GM18858 (cell line): ENCODE measurements around the gene ADRA2C.

Source experiments
- ATAC-seq: cut with Tn5 transposase; IDR thresholded peaks from one replicate; pipeline ENCODE4 v1.9.1; 2021; ENCODE audit not compliant: unreplicated experiment

The ADRA2C gene

DNA sequence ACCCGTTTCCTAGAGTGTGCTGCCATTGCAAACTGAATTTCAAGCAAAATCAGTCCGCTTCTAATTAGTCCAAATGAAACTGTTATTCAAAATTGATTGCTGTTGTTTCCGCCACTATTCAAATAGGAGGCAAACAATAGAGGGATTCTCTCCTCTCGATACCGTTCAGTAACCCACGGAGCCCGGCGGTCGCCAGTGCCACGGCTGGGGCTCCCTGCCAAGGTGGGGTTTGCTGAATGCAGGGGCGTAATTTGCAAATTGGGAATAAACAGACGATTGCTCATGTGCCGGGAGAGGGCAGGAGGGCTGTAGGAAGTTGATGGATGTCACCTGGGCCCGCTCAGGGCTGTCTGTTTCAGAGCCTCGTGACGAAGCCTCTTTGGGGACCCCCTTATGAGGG, 8.8 kb downstream of the ADRA2C start:
- no peak for ATAC-seq

DNA sequence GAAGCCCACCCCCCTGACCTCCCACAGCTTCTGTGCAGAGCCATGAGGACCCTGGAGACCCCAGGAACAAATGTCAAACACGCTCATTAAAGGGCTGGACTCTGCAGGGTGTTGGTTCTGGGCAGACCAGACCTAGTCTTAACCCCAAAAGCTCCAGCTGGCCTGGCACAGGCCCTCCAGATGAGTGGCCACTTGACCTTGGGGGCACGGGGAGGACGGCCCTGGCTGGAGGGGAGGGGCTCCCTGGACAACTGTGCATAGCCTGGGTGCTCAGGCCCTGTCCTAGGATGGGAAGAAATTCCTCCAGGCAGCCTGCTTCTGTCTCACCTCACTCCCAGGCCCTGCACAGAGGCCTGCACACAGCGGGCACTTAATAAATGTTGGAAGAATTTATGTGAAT, 9.4 kb downstream of the ADRA2C start:
- ATAC-seq = no peak

DNA sequence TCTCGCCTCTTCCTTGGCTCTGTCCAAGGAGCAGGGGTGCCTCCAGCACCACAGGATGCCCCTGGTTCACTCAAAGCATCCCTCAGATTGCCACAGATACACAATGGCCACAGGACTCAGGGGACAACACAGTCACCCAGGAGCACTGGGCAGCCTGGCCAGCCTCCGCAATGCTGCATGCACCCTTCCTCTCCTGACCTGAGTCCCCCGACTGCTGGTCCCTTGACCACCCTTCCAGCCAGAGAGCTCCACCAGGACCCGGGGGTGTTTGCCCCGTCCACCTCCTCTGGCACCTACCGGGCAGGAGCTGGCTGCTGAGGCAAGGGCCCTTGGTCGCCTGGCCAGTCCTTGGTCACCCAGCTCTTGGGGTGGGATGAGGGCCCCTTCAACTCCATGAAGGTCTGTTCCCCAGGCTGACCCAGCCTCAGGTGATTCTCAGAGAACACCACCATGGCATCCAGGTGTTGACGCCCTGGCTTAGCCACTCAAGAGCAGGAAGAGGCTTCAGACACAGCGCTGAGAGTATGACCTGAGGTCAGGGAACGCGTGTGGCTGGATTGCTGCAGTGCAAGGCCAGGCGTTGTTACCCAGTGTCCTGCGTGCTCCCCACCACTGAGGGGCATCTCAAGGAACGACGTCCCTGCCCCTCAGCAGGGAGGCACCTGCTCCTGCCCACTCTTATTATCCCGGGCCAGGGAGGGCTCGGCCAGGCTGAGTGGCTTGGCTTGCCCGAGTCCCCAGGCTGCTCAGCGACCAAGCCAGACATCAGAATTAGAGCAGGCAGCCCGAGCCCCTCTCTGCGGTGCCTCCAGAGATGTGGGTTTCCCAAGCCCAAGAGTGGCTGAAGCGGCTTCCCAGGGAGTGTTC, 10.2 kb downstream of the ADRA2C start:
- ATAC-seq = no peak

DNA sequence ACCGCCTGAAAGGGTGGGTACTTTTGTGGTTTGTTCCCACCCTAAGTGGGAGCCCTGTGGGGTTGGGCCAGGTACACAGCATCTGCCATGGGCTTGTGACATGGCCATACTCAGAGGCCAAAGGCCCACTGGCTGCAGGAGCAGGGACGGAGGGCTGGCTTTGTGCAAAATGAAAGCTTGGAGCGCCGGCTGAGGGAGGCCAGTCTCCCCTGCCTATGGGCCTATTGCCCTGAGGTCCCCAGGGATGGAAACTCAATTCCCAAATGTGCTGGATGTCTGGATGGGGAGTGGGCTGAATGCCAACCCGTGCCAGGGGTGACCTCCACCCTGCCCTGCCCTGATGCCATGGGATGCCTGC, 10.8 kb downstream of the ADRA2C start:
- ATAC-seq = no peak

DNA sequence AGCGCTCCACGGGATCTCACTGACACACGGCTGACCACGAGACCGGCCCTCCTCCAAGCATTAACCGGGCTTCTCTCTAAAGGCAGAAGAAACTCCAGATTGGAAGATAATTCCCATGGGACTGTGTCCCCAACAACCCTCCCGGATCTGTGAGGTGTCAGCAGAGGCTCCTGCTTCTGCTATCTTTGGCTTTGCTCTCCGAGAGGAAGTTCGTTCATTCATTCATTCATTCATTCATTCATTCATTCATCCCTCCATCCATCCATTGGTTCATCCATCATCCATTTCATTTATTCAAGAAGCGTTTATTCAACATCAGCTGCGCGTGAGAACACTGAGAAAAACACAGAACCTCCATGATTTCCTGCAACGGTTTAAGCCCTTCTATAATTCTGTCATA, 11.5 kb downstream of the ADRA2C start:
- no peak for ATAC-seq

DNA sequence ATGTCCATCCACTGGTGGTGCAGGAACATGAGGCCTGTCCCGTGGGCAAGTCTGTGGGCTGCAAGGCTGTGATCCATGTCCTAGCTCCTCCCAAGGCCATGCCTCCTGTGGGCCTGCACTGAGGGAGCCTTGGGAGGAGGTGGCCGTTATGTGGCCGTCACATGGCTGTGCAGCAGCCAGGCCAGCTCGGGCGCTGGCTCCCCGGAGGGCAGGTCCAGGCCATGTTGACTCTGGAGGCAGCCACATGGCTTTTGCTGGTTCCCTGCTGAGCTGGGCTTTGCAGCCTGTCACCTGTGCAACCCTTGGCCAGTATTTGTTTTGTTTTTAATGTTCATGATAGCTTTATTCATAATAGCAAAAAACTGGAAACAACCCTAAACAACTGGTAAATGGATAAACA, 13.3 kb downstream of the ADRA2C start:
- ATAC-seq = no peak

DNA sequence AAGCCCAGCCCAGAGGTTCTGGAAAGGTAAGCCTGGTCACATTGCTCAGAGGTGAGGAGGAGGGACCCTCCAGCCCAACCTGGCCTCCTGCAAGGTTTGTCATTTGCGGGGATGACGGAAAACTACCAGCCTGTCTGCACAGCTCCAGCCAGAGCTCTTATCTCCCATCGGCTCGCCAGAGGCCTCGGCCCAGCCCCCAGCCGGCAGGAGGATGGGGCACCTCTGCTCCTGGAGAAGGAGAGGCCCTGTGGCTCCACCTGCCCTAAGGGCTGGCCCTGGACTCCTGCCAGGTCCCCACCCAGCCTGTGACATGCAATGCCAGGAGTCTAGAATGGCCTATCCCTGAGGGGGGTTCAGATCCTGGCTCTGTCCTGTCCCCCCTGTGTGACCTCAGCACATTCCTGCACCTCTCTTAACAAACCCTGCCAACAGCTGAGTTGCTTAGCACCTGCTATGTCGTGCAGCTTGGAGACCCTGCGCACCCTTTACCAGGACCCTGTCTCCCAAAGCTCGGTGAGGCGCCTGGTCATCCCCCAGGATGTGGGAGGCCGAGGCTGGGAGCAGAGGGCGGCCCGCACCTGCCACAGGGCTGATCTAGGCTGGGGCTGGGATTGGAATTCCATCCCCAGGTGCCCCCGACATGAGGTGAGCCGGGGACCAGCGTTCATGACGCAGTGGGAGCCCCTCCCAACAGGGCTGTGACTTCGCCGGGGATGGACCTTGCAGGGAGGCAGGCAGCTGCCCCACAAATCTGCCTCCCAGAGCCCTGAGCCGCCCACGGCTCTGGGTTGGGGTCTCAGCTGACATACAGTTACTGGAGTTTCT, 14.4 kb downstream of the ADRA2C start:
- no peak for ATAC-seq

DNA sequence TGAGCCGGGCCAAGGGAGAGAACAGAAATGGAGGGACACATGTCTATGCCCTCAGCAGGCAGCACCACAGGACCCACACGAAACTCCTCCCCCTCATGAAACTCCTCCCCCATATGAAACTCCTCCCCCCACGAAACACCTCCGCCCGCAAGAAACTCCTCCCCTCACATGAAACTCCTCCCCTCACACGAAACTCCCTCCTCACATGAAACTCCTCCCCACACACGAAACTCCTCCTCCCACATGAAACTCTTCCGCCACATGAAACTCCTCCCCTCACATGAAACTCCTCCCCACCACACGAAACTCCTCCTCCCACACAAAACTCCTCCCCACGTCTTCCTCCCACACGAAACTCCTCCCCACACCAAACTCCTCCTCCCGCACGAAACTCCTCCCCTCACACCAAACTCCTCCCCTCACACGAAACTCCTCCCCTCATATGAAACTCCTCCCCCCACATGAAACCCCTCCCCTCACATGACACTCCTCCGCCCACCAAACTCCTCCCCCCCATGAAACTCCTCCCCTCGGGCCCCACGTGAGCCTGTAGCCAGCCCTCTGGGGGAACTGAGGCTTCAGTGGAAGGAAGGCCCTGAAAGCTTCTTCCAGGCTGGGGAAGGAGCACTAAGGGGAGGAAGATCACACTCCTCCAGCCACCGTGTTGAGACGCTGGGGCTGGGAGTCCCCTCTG, 15.2 kb downstream of the ADRA2C start:
- ATAC-seq = no peak

DNA sequence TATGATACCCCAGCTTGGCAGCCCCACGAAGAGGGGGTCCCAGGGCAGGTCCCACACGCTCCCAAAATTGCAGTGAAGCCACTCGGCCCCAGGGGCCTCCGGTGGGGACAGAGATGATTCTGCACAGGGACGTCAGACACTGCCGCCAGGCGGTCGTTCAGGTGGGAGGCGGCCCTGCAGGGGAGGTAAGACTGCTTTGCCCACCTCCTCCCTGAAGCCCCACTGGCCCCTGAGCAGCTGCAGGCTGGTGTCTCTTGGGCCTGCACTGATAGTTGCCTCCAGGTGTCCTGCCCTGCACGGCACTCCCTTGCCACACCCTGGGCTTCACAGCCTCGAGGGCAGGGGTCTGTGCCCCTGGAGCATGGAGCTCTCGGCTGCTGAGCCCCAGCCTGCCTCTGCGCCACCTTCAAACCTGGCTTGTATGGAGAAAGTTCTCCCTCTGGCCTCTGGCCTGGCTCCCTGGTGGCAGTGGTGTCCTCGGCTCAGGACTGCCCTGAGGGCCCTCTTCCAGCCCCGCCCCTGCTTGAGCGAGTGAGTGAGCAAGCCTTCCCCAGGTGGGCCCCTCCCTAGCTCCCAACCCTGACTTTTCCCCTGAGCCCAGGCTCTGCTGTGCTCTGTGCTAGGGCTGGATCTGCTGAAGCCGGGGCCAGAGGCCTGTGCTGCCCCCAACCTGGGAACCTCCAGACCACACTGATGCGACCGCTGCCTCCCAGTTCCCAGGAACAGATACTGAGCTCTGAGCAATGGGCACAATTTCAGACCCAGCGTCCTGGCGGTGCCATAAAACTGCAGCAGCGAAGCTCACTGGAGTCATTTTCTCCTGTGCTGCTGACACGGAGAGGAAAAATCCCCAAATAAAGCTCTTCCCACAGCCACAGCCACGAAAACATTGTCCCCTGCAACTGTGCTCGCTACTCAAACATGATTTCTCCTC, 16.1 kb downstream of the ADRA2C start:
- no peak for ATAC-seq

DNA sequence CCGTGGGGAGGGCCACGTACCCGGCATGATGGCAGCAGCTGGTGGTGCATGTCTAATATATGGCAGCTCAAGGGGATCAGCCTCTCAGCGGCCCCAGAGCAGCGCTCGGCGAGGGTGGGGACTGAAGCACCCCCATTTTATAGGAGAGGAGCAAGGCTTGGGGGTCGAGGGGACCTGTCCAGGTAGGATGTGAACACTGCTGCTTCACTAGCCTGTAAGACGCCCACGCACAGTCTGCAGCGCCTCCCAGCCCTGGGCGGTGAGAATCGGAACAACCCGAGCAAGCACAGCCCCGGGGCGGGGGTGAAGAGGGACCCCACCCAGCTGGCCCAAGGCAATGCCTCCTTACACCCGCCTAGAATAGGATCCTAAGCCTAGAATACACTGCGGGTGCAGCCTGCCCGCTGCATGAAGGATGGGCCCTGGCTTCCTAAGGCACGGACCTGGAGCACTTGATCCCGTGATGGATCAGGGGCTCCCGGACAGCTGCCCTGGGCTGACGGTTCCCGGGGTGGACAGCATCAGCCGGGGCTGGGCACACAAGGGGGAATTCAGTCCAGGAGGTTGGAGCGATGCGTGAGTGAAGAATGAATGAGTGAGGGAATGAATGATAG, 17.6 kb downstream of the ADRA2C start:
- ATAC-seq = no peak

DNA sequence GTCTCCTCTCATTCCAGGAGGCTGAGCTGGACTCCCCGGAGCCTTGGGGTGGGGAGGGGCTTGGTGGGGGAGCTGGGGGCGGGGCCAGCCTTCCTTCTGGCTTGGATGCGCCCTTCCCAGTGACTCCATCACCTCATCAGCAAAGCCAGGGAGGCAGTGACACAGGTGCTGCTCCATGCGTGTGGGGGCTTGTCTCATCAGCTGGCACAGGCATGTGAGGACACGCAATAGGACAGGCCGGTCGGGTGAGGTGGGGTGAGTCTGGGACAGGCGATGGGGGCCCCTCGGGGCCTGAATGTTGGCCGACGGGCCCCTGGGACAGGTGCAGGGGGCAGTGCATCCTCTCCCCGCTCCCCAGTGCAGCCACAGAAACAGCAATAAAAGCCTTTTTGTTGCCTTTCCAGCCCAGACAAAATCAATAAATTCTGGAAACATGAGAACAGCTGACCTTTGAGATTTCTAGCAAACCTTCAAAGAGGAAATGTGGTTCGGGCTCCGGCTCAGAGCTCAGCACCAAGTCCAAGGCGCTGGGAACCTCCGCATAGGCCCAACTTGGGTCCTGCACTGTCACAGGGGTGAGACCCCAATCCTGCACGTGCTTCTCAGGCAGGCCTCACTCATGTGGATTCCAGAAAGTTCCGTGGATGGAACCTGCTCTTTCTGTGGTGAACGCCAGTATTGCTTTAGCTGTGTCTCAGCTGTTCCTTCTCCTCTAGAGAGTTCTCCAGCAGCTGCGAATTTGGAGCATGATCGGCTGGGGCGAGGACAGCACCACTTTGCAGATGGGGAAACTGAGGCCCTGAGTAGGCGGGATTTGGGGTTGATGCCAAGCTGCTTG, 18.5 kb downstream of the ADRA2C start:
- no peak for ATAC-seq

DNA sequence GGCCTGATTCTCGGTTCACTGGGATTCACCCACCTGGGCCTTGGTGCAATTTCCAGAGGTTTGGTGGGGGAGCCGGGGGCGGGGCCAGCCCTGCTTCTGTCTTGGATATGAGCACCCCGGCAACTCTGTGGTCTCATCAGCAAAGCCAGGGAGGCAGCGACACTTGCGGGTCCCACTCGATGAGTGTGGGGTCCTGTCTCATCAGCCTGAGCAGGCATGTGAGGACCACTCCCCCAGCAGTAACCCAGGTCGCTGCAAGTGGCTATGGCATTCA, 19.0 kb downstream of the ADRA2C start:
- ATAC-seq = no peak

DNA sequence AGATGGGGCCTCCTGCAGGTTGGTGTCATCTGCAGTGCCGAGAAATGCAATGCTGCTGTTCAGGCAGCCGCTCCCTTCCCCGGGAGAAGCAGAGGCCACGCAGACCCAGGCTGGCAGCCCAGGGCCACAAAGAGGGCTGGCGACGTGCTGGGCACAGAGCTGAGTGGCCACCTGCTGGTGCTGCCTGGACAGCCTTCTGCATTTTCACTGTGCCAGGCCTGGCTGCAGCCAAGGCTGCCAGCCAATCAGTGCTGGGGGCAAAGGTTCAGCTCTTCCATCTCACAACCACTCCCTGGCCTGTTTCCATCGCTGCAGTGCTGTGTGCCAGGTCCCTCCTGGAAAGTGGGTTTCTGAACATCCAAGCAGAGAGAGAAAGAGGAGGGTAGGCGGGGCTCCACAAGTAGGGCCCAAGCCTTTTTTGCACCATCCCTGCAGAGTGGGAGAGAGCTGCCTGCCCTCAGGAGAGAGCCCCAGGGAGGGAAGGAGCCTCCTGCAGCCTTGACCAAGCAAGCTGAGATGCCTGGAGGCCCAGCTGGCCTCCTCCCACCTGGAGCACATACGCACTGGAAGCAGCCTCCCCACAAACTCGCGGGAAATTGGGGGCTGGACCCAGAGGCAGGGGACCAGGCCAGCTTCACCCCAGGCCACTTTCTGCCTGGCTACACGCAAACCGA, 20.1 kb downstream of the ADRA2C start:
- ATAC-seq = no peak

DNA sequence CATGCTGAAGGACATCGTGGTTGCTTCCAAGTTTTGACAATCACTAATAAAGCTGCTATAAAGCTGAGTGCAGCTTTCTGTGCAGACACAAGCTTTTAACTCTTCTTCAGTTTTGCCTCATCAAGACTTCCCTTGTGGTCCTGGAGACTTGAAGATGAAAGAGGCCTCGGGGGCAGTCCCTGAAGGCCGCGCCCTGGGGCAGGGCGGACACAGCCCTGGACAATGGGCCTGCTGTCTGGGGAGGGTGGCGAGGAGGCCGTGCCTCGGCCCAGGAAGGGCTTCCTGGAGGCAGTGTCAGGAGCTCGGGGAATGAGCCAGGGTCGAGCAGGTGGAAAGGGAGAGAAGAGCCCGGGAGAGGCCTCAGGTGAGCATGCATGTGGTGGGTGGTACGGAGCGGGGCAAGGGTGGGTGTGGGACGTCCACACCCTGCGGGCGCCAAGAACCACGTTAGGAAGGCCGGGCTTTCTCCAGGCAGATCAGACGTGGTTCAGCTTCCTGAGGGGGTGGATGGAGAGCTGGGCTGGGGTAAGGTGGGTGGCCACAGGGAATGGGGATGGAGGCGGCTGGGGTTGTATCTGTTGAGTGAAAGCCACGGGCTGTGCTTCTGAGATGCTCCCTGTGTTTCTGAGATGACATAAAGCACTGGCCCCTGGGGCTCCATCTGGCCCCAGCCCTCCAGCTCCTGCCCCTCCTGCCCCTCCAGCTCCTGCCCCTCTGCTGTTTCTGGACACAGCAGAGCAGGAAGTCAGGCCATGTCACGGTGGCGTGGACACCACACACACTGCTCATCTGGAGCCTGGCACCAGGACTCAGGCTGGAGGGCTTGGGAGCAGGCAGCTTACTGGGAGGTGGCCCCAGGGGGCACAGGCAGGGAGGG, 21.5 kb downstream of the ADRA2C start:
- no peak for ATAC-seq

DNA sequence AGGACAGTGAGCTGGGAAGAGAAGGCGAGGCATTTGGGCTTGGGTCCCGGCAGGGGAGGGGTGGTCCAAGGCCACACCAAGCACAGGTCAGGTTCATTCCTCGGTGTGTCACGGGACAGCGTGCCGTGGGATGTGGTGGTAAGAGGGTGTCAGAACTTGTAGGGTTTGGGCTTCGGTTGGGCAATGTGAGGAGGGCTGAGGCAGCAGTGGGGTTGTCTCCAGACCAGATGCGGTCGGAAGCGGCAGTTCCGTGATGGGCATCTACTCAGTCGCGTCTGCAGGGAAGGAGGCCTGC, 22.1 kb downstream of the ADRA2C start:
- no peak for ATAC-seq

DNA sequence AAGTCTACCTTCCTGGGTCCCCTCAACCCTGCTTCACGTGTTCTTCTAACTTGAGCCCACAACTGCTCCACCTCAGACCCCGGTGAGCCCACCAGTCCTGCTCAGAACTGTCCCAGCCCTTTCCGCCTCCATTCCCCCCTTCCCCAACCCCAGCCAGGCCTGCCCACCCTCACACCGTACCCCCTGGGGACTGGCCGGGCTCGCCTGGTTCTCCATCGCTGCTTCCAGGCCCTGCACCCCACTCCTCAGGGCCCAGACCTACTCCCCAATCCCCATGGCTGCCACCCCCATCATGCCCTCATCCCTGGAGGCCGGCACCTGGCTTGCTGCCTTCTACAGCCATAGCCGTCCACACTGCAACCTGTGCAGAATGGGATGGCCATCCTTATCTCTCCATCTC, 23.4 kb downstream of the ADRA2C start:
- no peak for ATAC-seq

DNA sequence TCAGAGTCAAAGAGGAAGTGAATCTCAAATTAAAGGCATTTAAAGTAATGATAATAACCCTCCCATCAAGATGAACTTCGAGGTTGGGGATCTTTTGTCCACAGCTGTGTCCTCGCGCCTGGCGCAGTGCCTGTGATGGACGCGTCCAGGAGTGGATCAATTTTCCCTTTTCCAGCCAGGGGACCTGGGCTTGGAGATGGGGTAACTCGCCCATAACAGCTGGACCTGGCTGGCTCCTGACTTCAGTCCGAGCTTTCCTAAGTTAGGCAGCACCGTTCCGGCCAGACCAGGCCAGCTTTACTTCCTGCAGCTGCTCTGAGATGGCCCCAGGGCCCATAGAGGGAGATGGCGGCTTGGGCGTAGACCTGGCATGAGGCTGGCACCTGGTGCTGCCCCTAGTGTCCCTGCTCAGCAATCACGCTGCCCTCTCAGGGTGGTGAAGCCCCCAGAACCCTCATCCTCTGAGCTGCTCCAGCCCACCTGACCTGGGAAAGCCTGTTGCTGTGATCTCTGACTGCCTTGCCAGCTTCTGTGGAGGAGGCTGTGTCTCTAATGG, 23.9 kb downstream of the ADRA2C start:
- ATAC-seq = no peak

DNA sequence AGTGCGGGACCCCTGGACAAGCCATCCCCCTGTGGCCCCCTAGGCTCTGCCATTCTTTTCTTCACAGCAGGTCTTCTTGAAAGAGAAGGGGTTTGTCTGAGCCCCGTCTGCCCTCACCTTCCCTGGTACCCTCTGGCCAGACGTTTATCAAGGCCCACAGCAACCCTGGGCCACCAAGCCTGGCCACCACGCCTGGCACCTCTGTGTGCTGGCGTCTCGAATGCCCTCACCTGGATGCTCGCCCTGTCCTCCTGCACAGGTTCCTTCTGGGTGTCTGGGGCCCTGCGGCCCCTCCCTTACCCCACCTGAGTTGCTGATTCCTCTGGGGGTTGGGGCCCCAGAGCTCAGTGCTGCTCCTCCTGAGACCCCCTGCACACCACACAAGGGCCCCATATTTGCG, 25.1 kb downstream of the ADRA2C start:
- ATAC-seq = no peak
